CD8-positive, alpha-beta T cell (primary cell): Measurements from ENCODE around the gene CDHR4. TPM values are rescaled to one million over a fixed set of nuclear protein-coding genes. Genes with fewer than 3 reads are reported as not detected.

Experiments used
- microRNA-seq: library from miRNA; unstranded; fragments of <30 nt; microRNA quantifications from one replicate; pipeline ENCODE4 v1.2.0, GENCODE V29; 2022; ENCODE audit warnings: borderline microRNAs expressed
- total RNA-seq, 46 experiments: library from RNA in 2 of 46; stranded (reverse) in 2 of 46; gene quantifications; one replicate each; pipeline ENCODE4 v1.2.3 and lab custom pipeline; 2021 to 2026

Gene CDHR4
- total RNA-seq, 2 experiments from 2014 or later, result 0.17 TPM; not detected in 1

Small RNA genes lying within 50 kb of the gene (microRNA-seq; reads per million reads assigned to microRNA genes)
- gene MIR5193, result 2.0 reads per million, percentile 10 among the genes with 10 or more reads in this experiment

Other genes starting within 250 kb of the CDHR4 start
- under 1 TPM; 0.17 to 0.35 TPM for gene BSN, start 245.4 kb downstream of the CDHR4 start, total RNA-seq
- gene APEH, start 125.5 kb downstream of the CDHR4 start, total RNA-seq, result 10 to 100 TPM; 40.8 to 48.9 TPM
- gene MST1, start 110.4 kb downstream of the CDHR4 start, total RNA-seq, result 1 to 10 TPM; 8.6 to 9.1 TPM
- 10 to 100 TPM; 23.7 to 27.0 TPM for gene RNF123, start 110.3 kb downstream of the CDHR4 start, total RNA-seq
- gene AMIGO3, start 80.2 kb downstream of the CDHR4 start, total RNA-seq, result 1 to 10 TPM; 1.5 to 3.5 TPM
- 10 to 100 TPM; 34.9 to 36.6 TPM for gene GMPPB, start 75.9 kb downstream of the CDHR4 start, total RNA-seq
- gene IP6K1, start 13.3 kb downstream of the CDHR4 start, total RNA-seq, result 10 to 100 TPM; 34.3 to 36.6 TPM
- under 1 TPM; 0.71 to 1.00 TPM for gene INKA1, start 3.4 kb upstream of the CDHR4 start, total RNA-seq
- gene UBA7, start 14.1 kb upstream of the CDHR4 start, total RNA-seq, result 100 to 1,000 TPM; 196 to 206 TPM
- gene TRAIP, start 56.7 kb upstream of the CDHR4 start, total RNA-seq, result 1 to 10 TPM; 4.1 to 5.5 TPM
- gene CAMKV, start 70.0 kb upstream of the CDHR4 start, total RNA-seq, result not detected
- under 1 TPM; 0.22 to 0.58 TPM for gene MST1R, start 104.0 kb upstream of the CDHR4 start, total RNA-seq
- 1 to 10 TPM; 1.2 TPM for gene MON1A, start 129.9 kb upstream of the CDHR4 start, total RNA-seq
- gene RBM6, start 140.3 kb upstream of the CDHR4 start, total RNA-seq, result 10 to 100 TPM; 92.1 to 95.0 TPM